ENCODE data around the gene ME1. TPM values are rescaled to one million over a fixed set of nuclear protein-coding genes. Genes with fewer than 3 reads are reported as not detected.

The ME1 gene
- total RNA-seq, 4 donors from 2014 or later, result 12.8 to 40.5 (median 28.4) TPM

DNA sequence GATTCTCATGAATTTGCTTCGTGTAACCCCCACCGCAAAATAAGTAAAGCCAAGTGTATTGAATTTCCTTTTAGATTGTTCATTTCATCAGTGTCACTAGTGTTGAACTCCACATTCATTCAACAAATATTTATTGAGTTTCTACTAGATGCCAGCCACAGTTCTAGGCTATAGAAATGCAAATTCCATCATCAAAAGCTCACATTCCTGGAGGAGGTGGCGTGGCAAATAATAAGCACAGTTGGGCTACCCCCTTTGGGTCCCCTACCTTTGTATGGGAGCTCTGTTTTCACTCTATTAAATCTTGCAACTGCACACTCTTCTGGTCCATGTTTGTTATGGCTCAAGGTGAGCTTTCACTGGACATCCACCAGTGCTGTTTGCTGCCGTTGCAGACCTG lies 12.7 kb upstream of the ME1 start:
- Histone ChIP-seq H3K9me3 (no peaks in the 10 kb centered on the region), H3K4me1 (no peaks in the 10 kb centered on the region), H3K27ac (no peak overlapping the region), H3K4me3 (no peak overlapping the region), H3K27me3 (no peaks in the 10 kb centered on the region), H3K36me3 (no peaks in the 10 kb centered on the region)
- TF ChIP-seq EP300 (IDR thresholded peaks at IDR 0.05) (no peak), POLR2AphosphoS5 (IDR thresholded peaks at IDR 0.05) (no peak), POLR2A (IDR thresholded peaks at IDR 0.05) (no peak)
- TF ChIP-seq, protein P1, sequence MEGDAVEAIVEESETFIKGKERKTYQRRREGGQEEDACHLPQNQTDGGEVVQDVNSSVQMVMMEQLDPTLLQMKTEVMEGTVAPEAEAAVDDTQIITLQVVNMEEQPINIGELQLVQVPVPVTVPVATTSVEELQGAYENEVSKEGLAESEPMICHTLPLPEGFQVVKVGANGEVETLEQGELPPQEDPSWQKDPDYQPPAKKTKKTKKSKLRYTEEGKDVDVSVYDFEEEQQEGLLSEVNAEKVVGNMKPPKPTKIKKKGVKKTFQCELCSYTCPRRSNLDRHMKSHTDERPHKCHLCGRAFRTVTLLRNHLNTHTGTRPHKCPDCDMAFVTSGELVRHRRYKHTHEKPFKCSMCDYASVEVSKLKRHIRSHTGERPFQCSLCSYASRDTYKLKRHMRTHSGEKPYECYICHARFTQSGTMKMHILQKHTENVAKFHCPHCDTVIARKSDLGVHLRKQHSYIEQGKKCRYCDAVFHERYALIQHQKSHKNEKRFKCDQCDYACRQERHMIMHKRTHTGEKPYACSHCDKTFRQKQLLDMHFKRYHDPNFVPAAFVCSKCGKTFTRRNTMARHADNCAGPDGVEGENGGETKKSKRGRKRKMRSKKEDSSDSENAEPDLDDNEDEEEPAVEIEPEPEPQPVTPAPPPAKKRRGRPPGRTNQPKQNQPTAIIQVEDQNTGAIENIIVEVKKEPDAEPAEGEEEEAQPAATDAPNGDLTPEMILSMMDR (IDR thresholded peaks at IDR 0.05), result no peak
- WGBS, result 85% methylated on average over 4 of the region's 4 CpGs
- DNase-seq (ENCODE audit: low spot score in 2 of 2), result no peak

DNA sequence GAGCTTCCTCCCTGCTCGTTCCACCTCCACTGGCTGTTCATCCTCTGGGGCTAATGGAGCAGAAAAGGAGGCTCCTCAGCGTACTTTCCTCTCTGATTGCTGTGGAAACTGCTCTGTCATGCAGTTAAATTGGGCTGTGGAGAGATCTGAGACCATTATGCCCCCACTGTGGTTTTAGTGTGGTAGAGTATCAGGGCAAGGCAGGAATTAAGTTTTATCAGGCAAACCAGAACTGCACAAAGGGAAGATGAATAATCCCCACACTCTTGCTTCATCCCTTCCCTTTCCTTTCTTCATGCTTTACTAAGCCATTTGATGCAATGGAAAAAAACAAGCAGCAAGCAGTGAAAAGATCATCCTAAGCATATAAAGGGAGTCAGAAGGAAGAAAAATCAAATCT lies 11.9 kb upstream of the ME1 start:
- TF ChIP-seq POLR2A (IDR thresholded peaks at IDR 0.05) (no peak), POLR2AphosphoS5 (IDR thresholded peaks at IDR 0.05) (no peak), EP300 (IDR thresholded peaks at IDR 0.05) (no peak)
- TF ChIP-seq, protein P1 (IDR thresholded peaks at IDR 0.05), result no peak
- Histone ChIP-seq H3K9me3 (no peaks in the 10 kb centered on the region), H3K27ac (no peak overlapping the region), H3K27me3 (no peaks in the 10 kb centered on the region), H3K36me3 (no peaks in the 10 kb centered on the region), H3K4me1 (no peaks in the 10 kb centered on the region), H3K4me3 (no peak overlapping the region)
- 78% methylated on average over 2 of the region's 2 CpGs for WGBS
- DNase-seq (ENCODE audit: low spot score in 2 of 2), result no peak

DNA sequence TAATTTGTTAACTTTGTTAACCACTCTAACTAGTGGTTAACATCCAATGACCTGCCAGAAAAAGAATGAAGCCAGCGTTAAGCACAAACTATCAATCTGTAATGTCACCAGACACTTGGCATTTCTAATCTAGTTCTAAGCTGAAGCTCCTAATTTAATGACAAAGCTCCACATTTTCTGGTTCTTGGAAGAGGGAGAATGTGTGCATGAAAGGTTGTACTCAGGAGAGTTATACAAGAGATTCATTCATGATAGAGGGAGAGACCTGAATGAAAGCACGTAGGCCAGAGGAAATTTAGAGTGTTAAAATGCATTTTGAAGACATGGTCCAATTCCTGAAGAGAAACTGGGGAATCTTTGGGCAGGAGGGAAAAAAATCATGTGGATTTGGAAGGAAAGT lies 8.3 kb upstream of the ME1 start:
- TF ChIP-seq POLR2AphosphoS5 (IDR thresholded peaks at IDR 0.05) (no peak), POLR2A (IDR thresholded peaks at IDR 0.05) (no peak), EP300 (IDR thresholded peaks at IDR 0.05) (no peak)
- TF ChIP-seq, protein P1 (IDR thresholded peaks at IDR 0.05), result no peak
- WGBS, result 69% methylated on average over 2 of the region's 2 CpGs

DNA sequence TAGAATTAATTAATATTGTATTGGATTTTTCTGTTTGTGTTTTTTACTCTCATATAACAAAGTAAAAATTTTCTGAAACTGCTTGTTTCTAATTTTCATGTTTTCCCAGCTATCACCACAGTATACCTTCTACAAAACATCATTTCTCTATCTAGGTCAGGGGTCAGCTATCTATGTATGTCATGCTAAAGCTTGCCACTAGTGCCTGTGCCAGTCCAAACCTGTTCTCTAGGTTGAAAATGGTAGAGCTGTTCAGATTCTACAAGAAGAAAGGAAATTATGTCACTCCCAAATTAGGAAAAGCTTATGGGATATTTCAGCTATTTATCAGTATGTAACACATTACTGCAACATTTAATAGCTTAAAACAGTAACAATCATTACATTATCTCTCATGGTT lies 5.8 kb upstream of the ME1 start:
- no peak for TF ChIP-seq POLR2AphosphoS5 (IDR thresholded peaks at IDR 0.05)
- TF ChIP-seq, protein P1 (IDR thresholded peaks at IDR 0.05), result no peak
- no peak for TF ChIP-seq EP300 (IDR thresholded peaks at IDR 0.05)
- TF ChIP-seq POLR2A (IDR thresholded peaks at IDR 0.05), result no peak
- Histone ChIP-seq H3K9me3 (no peaks in the 10 kb centered on the region), H3K27ac (no peak overlapping the region), H3K4me1 (no peaks in the 10 kb centered on the region), H3K4me3 (no peak overlapping the region), H3K27me3 (no peaks in the 10 kb centered on the region), H3K36me3 (no peaks in the 10 kb centered on the region)
- DNase-seq (ENCODE audit: low spot score in 2 of 2), result no peak

More for the DNA sequence above, 8.3 kb upstream of the ME1 start:
- no peaks in the 10 kb centered on the region for H3K36me3 ChIP-seq
- H3K27ac ChIP-seq, result no peak overlapping the region
- no peak for DNase-seq (ENCODE audit: low spot score in 2 of 2)
- H3K27me3 ChIP-seq, result no peaks in the 10 kb centered on the region
- H3K9me3 ChIP-seq, result no peaks in the 10 kb centered on the region
- H3K4me3 ChIP-seq, result no peak overlapping the region
- no peaks in the 10 kb centered on the region for H3K4me1 ChIP-seq

DNA sequence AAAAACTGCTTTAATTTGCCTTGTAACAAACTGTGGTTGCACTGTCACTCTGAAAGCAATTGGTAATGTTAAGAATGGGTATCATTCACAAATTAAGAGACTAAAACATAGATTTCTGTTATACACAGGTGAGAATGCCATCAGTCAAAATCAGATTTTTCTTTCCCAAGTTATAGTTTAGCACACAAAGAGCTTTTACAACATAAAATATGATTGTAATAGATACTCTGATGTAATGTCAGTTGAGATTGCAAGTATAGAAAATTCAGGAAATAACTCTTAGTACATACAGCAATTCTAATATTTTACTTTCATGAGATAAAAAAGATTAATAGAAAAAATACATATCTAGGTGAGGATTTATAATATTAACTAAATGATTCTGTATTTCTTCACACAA lies 2.3 kb upstream of the ME1 start:
- Histone ChIP-seq H3K27ac (no peak overlapping the region), H3K27me3 (no peaks in the 10 kb centered on the region), H3K9me3 (no peaks in the 10 kb centered on the region), H3K4me3 (no peak overlapping the region), H3K36me3 (no peaks in the 10 kb centered on the region), H3K4me1 (peaks cover 15% of the 10 kb centered on the region)
- no peak for DNase-seq (ENCODE audit: low spot score in 2 of 2)
- TF ChIP-seq, protein P1 (IDR thresholded peaks at IDR 0.05), result no peak
- TF ChIP-seq EP300 (IDR thresholded peaks at IDR 0.05) (no peak), POLR2AphosphoS5 (IDR thresholded peaks at IDR 0.05) (no peak), POLR2A (IDR thresholded peaks at IDR 0.05) (no peak)
